K562 treated with DMSO at 1 percent for 4 hours (cell line): ENCODE measurements around the gene PAQR4. TPM values are rescaled to one million over a fixed set of nuclear protein-coding genes. Genes with fewer than 3 reads are reported as not detected.

Experiments
- total RNA-seq: library from RNA; unstranded; fragments of 300-600 nt; gene quantifications from 2 replicates; pipeline ENCODE4 v1.2.3, GENCODE V29; 2022; ENCODE audit not compliant: insufficient read depth

Gene PAQR4
- 15.4 and 15.7 TPM in 2 replicates for total RNA-seq

GRCh38 chr16:2968738-2969544 is at the start of gene PAQR4:
Gene PAQR4, plus strand, starts transcription at chr16:2969348. Its CDS starts 327 bp downstream, at chr16:2969675.

GRCh38 chr16:2963723-2964474 is 5.2 kb upstream of the PAQR4 start, which contains the start of gene KREMEN2:
Gene KREMEN2, plus strand, starts transcription at chr16:2964275. Its CDS starts 246 bp downstream, at chr16:2964521.

GRCh38 chr16:2980227-2981176 is 11.4 kb downstream of the PAQR4 start, which contains the start of gene PKMYT1:
Gene PKMYT1, minus strand, starts transcription at chr16:2980446. Its CDS starts 789 bp downstream, at chr16:2979657.

DNA sequence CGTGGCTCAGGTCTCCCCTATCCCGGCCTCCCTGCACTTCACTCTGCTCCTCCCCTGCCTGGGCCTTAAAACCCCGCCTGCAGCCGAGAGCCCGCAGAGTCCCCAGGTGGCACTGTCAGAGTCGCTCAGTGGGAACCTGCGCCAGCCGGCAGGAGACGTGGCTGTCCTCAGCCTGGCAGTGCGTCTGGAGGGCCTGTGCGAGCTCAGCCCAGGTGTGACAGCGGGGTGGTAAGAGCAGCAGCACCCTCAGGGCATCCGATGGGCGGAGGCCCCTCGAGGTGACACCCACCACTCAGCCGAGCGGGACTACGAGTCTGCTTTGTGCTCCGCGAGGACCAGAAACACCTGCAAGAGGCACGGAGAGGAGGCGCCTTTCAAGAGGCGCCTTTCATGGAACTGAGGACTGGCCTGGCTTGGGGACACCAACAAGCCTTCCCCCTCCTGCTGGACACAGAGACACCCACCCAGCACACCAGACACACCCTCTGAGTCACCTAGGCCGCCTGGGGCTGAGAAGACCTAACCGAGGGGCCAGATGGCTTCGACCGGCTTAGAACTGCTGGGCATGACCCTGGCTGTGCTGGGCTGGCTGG is 43.8 kb downstream of the PAQR4 start, which contains the start of gene CLDN9:
CLDN9 (plus strand) TSS at position 96 of the 593 bp plus-strand sequence; CDS start at position 536, 440 bp downstream.

DNA sequence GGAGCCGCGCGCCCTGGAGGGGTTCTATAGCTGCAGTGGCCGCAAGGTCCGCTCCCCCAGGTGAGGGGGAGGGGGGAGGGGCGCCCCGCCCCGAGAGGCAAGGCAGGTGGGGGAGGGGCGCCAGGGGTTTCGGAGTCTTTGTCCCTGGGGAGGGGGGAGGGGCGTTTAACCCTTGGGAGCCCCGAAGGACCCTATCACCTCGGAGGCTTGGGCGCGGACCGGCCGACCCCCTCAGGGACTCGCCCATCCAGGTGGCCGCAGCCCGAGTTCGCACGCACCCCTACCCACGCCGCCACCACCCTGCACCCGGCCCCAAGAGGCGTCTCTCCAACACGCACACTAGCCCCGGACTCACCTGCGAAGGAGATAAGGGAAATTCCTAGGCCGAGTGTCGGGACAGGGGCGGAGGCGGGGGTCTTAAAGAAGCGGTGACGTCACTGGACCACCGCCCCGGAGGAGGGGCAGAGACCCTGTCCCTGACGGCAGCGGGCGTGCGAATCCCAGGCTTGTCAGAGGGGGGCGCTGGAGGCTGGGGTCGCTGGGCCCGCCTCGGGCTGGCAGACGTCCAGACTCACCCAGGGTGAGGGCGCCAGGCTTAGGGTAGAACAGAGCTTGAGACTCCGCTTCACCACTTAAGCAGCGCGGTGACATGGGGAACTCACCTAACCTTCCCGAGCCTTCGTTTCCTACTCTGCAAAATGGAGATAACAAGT is 48.8 kb downstream of the PAQR4 start, which contains the start of gene CLDN6:
CLDN6 (minus strand) TSS at position 390 of the 713 bp plus-strand sequence. CDS start 2,162 bp downstream, outside the sequence.

GRCh38 chr16:3020247-3020603 is 51.1 kb downstream of the PAQR4 start, which contains the start of gene TNFRSF12A:
Gene TNFRSF12A, plus strand, starts transcription at chr16:3020368. Its CDS starts 30 bp downstream, at chr16:3020398.

Other genes starting within 250 kb of the PAQR4 start
- gene PRSS27, start 249.1 kb upstream of the PAQR4 start, total RNA-seq, result 0.61 and 1.9 TPM in 2 replicates
- gene SRRM2, start 216.7 kb upstream of the PAQR4 start, total RNA-seq, result 145 and 244 TPM in 2 replicates
- gene ELOB, start 192.1 kb upstream of the PAQR4 start, total RNA-seq, result 201 and 221 TPM in 2 replicates
- gene PRSS33, start 181.8 kb upstream of the PAQR4 start, total RNA-seq, result not detected in 2 replicates
- not detected in 2 replicates for gene PRSS41, start 170.9 kb upstream of the PAQR4 start, total RNA-seq
- 95.8 and 106 TPM in 2 replicates for gene PRSS21, start 152.1 kb upstream of the PAQR4 start, total RNA-seq
- gene ZG16B, start 139.0 kb upstream of the PAQR4 start, total RNA-seq, result 1.7 TPM in 1 of 2 replicates, not detected in the other
- not detected in 2 replicates for gene PRSS22, start 111.2 kb upstream of the PAQR4 start, total RNA-seq
- gene FLYWCH2, start 86.1 kb upstream of the PAQR4 start, total RNA-seq, result 45.9 and 76.3 TPM in 2 replicates
- gene FLYWCH1, start 57.4 kb upstream of the PAQR4 start, total RNA-seq, result 33.1 and 37.0 TPM in 2 replicates
- gene KREMEN2, start 5.1 kb upstream of the PAQR4 start, total RNA-seq, result 1.1 and 2.0 TPM in 2 replicates
- 137 and 143 TPM in 2 replicates for gene PKMYT1, start 11.1 kb downstream of the PAQR4 start, total RNA-seq
- 3.2 and 4.8 TPM in 2 replicates for gene CLDN9, start 43.6 kb downstream of the PAQR4 start, total RNA-seq
- gene CLDN6, start 48.8 kb downstream of the PAQR4 start, total RNA-seq, result 0.75 and 1.1 TPM in 2 replicates
- gene TNFRSF12A, start 51.0 kb downstream of the PAQR4 start, total RNA-seq, result 18.9 and 26.6 TPM in 2 replicates
- gene HCFC1R1, start 54.6 kb downstream of the PAQR4 start, total RNA-seq, result 29.9 and 38.3 TPM in 2 replicates
- gene THOC6, start 54.7 kb downstream of the PAQR4 start, total RNA-seq, result 53.0 and 55.1 TPM in 2 replicates
- not detected in 2 replicates for gene BICDL2, start 67.6 kb downstream of the PAQR4 start, total RNA-seq
- gene MMP25, start 77.2 kb downstream of the PAQR4 start, total RNA-seq, result not detected in 2 replicates
- gene IL32, start 96.3 kb downstream of the PAQR4 start, total RNA-seq, result 24.6 and 29.6 TPM in 2 replicates
- not detected in 2 replicates for gene ZSCAN10, start 129.9 kb downstream of the PAQR4 start, total RNA-seq
- 22.9 and 23.2 TPM in 2 replicates for gene ZNF205, start 143.2 kb downstream of the PAQR4 start, total RNA-seq
- gene ZNF213, start 165.7 kb downstream of the PAQR4 start, total RNA-seq, result 17.6 and 18.0 TPM in 2 replicates
- not detected in 2 replicates for gene OR1F1, start 218.9 kb downstream of the PAQR4 start, total RNA-seq